Activated T-cell treated with anti-CD3 and anti-CD28 coated beads, Interleukin-2, amount 50 U/mL, for 24 hours (primary cell): ENCODE measurements around the gene JPH4.

Experiments used
- DNase-seq: peaks from one replicate; pipeline ENCODE4 v3.0.0-alpha.2; 2020
- H3K27ac Mint-ChIP-seq: 2 replicates; pipeline ENCODE4 v1.8.0; 2020; ENCODE audit warnings: mild to moderate bottlenecking, mixed read lengths
- H3K27me3 Mint-ChIP-seq: 2 replicates; pipeline ENCODE4 v1.8.0; 2020; ENCODE audit warnings: mixed read lengths
- H3K36me3 Mint-ChIP-seq: 2 replicates; pipeline ENCODE4 v1.8.0; 2020; ENCODE audit warnings: low read depth, mixed read lengths
- H3K4me1 Mint-ChIP-seq: 2 replicates; pipeline ENCODE4 v1.8.0; 2020; ENCODE audit warnings: low read depth, mixed read lengths
- H3K4me3 Mint-ChIP-seq: 2 replicates; pipeline ENCODE4 v1.8.0; 2020; ENCODE audit warnings: mild to moderate bottlenecking, moderate library complexity, mixed read lengths
- H3K9me3 Mint-ChIP-seq: 2 replicates; pipeline ENCODE4 v1.8.0; 2020; ENCODE audit warnings: mixed read lengths

Gene JPH4

DNA sequence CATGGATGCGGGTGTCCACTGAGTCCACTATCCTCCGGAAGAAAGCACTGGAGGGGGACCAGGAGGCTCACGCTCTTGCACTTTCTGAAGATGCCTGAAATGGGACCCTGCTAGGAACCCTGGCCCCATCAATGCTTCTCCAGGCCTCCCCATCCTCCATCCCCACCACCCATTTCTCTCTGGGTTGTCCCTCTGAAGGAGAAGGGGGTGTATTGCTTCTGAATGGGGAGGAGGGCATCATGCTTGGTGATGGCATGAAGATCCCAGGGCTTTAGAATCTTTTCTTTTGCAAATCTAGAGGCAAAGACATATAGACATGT is 681 bp upstream of the JPH4 start:
- no peak overlapping the region for H3K4me3 Mint-ChIP-seq
- H3K4me1 Mint-ChIP-seq: peaks cover 14% of the 10 kb centered on the region
- H3K9me3 Mint-ChIP-seq: no peaks in the 10 kb centered on the region
- H3K27me3 Mint-ChIP-seq: peaks cover 71% of the 10 kb centered on the region
- H3K36me3 Mint-ChIP-seq: no peaks in the 10 kb centered on the region
- no peak overlapping the region for H3K27ac Mint-ChIP-seq
- DNase-seq: no peak

DNA sequence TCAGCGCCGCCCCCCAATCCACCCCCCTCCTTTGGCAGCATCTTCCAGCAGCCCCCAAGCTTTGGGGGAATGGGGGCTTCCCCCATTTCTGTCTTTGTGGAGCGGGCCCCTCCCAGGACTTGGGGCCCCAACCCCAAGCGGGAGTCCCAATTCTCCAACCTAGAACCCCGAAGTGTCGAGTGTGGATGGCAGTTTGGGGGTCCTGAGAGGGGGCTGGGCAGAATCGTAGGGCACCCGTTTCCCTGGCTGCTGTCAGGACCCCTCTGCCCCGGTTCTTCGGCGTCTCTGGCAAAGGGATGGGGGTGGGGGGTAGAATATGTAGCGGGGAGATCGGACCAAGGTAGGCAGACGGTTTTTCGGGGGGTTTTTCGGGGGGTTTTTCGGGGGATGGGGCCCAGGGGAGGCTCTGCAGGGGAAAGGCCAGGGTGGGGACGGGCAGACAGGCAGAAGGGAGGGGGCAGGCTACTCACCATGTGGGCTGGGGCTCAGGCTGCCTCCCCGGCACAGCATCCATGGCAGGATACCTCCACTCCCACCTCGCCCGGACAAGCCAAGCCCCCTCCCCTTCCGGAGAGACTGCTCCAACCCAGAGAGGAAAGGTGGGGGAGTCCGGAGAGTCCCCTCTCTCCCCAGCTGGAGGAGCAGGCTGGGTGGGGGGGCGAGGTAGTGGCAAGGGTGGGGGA is 739 bp downstream of the JPH4 start:
- Mint-ChIP-seq H3K27ac (no peak overlapping the region), H3K27me3 (peaks cover 70% of the 10 kb centered on the region), H3K9me3 (no peaks in the 10 kb centered on the region), H3K4me3 (no peak overlapping the region), H3K36me3 (no peaks in the 10 kb centered on the region), H3K4me1 (peaks cover 14% of the 10 kb centered on the region)
- DNase-seq: no peak

DNA sequence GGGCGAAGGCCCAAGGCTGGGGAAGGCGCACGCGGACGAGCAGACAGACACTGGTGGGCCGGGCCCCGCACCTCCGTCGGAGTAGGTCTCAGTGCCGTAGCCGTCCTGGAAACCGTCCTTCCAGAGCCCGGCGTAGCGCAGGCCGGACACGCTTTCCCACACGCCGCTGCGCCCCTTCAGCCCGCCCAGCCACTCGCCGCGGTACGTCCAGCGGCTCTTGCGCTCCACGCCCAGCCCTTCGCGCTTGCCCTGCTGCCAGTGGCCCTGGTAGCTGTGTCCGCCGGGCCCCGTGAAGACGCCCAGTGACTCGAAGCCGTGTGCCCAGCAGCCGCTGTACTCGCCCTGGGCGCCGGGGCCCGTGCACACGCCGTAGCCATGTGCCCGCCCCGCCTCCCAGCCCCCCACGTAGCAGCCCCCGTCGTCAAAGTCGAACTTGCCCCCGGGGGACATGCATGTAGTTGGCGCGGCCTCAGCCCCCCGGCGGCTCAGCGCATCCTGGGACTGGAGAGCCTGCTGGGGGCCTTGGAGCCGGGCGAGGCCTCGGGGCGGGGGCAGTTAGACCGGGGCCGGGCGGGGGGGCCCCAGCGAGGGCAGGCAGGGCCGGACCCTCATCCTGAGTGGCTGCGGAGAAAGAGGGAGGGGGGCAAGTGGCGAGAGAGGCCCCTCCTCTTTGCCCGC is 1.4 kb downstream of the JPH4 start:
- Mint-ChIP-seq H3K27me3 (peaks cover 68% of the 10 kb centered on the region), H3K27ac (no peak overlapping the region), H3K4me1 (peaks cover 14% of the 10 kb centered on the region), H3K4me3 (peak overlapping the region; percentile 12), H3K36me3 (no peaks in the 10 kb centered on the region), H3K9me3 (no peaks in the 10 kb centered on the region)
- no peak for DNase-seq

DNA sequence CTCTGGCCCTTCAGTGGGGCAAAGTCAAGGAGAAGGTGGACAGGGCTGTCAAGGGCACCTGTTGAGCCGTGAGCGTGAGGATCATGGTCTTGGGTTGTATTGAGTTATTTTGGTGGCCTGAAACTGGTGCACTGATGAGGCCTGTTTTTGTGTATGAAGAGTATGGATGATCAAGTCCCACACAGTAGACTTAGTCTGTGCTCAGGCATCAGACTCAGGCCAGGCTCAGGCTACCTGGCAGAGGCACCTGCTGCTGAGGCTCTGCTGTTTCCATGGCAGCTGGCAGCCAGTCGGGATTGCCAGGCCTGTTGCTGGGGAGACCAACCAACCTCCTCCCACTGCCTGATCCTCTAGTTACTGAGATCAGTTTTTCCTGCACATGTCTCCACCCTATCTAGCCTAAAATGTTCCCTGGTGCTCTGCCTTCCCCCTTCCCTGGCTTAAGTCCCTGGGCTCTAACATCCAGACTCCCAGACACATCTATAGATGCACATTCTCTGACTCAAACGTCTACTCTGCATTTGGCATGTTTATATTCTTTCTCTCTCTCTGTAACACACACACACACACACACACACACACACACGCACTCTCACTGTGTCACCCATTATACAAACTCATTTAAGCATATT is 5.1 kb downstream of the JPH4 start:
- no peak overlapping the region for H3K4me3 Mint-ChIP-seq
- peaks cover 45% of the 10 kb centered on the region for H3K27me3 Mint-ChIP-seq

DNA sequence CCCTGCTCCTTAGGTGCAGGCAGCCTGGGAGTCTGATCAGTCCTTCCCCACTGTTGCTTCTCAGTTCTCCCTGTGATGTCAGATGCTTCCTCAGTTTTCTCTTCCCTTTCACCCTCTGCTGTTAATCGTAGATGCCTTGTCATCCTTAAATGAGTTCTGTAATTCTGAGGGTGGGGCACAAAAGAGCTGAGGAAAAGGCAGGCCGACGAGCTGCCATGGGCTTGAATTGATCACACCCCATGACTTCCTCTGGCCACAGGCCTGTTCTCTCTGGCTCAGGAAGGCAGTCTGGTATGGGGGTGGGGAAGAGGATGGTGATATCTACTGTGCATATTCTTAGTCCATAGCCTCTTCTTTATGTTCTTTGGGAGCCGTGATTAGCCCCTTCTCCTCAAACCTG is 5.8 kb downstream of the JPH4 start:
- Mint-ChIP-seq H3K4me1 (peaks cover 23% of the 10 kb centered on the region), H3K36me3 (no peaks in the 10 kb centered on the region), H3K27ac (no peak overlapping the region)

More for the DNA sequence above, 5.1 kb downstream of the JPH4 start:
- Mint-ChIP-seq H3K36me3 (no peaks in the 10 kb centered on the region), H3K27ac (no peak overlapping the region), H3K4me1 (peaks cover 19% of the 10 kb centered on the region), H3K9me3 (no peaks in the 10 kb centered on the region)
- no peak for DNase-seq

DNA sequence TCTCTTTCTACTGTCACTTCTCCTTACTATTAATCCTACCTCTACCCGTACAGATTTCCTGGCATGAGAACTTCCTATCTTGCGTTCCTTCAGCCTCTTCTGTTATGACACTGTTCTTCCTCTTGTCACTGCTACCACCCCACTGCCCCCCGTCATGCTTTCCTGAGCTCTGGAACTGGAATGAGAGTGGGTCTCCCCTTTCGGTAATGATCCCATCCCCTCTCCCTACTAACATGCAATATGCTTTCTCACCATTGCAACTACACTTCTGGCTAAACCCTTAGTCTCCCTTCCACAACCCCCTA is 6.1 kb downstream of the JPH4 start:
- H3K4me1 Mint-ChIP-seq: peaks cover 26% of the 10 kb centered on the region
- no peak overlapping the region for H3K27ac Mint-ChIP-seq
- no peak overlapping the region for H3K4me3 Mint-ChIP-seq
- DNase-seq: no peak
- no peaks in the 10 kb centered on the region for H3K9me3 Mint-ChIP-seq
- H3K27me3 Mint-ChIP-seq: peaks cover 35% of the 10 kb centered on the region
- H3K36me3 Mint-ChIP-seq: peaks cover 2% of the 10 kb centered on the region

More for the DNA sequence above, 5.8 kb downstream of the JPH4 start:
- no peak for DNase-seq
- no peaks in the 10 kb centered on the region for H3K9me3 Mint-ChIP-seq
- H3K27me3 Mint-ChIP-seq: peaks cover 38% of the 10 kb centered on the region
- H3K4me3 Mint-ChIP-seq: no peak overlapping the region

DNA sequence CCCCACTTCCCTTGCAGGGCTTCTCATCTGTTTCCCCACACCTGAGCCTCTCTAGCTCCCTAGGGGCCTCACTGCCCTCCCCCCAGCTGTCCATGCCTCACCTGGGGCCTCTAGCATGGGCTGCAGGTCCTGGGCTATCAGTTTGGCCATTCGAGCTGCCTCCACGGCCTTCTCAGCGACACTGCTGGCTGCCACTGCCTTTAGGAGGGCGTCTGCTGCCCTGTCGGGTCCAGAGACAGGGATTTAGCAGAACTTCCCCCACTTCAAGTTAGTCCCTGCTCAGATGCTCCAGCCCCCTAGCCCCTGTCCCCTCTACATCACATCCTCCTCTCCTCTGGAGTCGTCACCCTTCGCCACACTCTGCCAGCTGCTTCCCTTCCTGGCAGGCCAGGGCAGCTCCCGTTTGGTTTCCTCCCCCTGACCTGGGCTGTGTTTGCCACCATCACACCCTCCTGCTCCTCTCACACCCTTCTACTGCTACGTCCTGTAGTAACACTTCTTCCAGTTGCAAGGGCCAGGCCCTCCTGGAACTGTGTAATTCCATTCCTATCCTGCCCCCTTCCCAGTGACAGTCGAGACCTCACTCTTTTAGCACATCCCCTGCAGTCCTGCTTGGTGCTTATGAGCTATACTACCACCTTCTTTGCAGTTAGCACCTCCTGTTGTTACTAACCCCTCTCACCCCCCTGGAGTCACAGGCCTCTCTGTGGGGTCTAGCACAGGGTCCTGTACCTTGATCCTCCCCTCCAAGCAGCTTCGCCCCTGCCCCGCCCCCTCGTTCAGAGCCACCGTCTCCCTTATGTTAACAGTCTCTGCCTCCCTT is 6.7 kb downstream of the JPH4 start:
- H3K27ac Mint-ChIP-seq: no peak overlapping the region
- no peaks in the 10 kb centered on the region for H3K9me3 Mint-ChIP-seq
- DNase-seq: no peak
- H3K4me3 Mint-ChIP-seq: no peak overlapping the region
- H3K36me3 Mint-ChIP-seq: peaks cover 8% of the 10 kb centered on the region
- peaks cover 32% of the 10 kb centered on the region for H3K27me3 Mint-ChIP-seq
- H3K4me1 Mint-ChIP-seq: peaks cover 23% of the 10 kb centered on the region

DNA sequence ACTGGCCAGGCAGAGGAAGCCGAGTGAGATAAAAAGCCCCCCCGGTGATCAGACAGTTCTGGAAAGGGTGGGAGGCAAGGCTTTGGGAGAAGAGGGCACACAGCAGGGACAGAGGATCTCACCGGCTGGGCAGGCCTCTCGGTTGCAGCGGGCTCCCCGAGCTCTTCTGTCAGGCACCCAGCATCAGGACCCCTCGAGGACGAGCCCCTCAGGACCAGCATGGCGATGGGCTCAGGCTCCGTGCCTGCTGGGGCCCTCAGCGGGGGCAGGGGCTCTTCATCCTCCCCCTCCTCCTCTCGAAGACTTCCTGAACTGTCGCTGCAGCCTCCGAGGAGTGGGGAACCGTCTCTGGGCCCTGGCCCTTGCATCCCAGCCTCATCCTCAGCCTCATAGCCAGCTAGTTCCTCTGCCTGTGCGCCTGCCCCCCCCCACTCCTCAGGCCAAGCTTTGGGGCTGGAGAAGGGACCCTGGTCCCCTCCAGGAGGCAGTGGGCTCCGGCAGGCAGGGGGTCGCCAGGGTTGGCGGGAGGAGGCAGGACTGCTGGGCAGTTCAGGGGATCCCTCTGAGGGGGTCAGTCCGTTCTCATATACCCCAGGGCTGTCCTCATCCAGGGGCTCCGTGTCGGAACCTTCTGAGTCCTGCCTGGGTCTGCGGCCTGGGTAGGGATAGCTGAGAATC is 7.6 kb downstream of the JPH4 start:
- H3K4me1 Mint-ChIP-seq: peaks cover 24% of the 10 kb centered on the region
- no peak overlapping the region for H3K27ac Mint-ChIP-seq
- peak; percentile 25 for DNase-seq
- peaks cover 24% of the 10 kb centered on the region for H3K27me3 Mint-ChIP-seq
- no peak overlapping the region for H3K4me3 Mint-ChIP-seq
- no peaks in the 10 kb centered on the region for H3K9me3 Mint-ChIP-seq
- H3K36me3 Mint-ChIP-seq: peaks cover 17% of the 10 kb centered on the region

DNA sequence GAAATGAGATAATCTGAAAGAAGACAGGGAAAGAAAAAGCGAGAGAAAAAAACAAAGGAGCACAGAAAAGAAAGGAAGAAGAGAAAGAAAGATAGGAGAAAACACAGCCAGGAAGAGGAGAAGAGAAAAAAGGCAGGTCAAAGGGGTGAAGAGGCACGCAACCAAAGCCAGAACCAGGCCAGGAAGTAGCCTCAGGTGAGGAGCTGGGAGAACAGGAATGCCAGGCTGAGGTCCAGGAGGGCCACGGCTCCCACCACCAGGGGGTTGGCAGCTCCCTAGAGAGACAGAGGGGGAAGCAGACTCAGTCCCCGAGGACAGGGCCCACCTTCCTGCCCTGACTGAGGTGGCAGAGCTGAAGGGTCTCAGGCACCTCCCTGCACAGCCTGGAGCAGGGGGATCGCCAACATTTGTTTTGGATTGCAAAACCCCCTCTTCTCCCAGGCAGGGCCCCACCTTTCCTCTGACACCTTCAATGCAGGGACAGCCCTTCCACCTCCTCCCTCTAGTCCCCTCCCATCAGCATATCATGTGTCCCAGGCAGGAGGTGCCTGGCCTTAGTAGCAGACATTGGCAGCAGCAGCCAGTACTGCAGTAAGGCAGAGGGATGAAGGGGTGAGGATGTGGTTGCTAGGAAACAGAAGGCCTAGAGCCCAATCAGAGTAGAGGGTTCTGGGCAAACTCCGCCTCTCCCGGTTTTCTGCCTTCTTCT is 9.0 kb downstream of the JPH4 start:
- DNase-seq: no peak
- H3K4me3 Mint-ChIP-seq: no peak overlapping the region
- H3K36me3 Mint-ChIP-seq: peaks cover 30% of the 10 kb centered on the region
- H3K9me3 Mint-ChIP-seq: no peaks in the 10 kb centered on the region
- peak overlapping the region; percentile 7 for H3K27ac Mint-ChIP-seq
- H3K4me1 Mint-ChIP-seq: peaks cover 24% of the 10 kb centered on the region
- peaks cover 14% of the 10 kb centered on the region for H3K27me3 Mint-ChIP-seq

DNA sequence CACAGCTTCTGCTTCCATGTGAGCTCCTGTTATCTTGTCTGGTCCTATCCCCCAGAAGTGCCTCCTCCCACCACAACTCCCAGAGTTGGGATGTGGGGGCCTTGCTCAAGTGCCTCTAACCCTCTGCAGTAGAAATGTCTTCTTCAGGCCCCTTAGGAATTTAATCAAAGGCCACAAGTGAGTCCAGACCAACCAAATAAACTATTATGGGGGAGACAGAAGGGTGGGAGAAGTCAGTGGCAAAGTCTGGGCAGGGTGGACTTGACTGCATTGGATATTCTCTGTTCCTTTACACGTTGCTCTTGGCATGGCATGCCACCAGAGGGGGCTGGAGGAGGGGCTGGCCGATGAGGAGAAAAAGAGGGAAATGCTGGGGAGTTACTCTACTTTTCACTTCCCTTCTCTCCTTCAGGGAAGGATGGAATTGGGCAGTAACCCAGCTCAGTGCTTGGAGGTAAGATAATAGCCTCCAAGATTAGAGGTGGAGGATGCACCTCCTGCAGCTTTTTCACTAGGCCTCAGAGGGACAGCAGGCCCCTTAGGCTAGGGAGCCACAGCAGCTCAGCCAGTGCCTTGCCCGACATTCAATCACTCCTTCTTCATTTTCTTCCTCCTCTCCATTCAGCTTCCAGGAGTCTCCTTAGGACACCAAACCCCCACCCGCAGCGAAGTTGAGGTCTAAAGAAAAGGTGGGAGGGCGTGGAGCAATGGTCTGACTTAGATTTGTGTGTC is 9.8 kb downstream of the JPH4 start:
- Mint-ChIP-seq H3K27me3 (peaks cover 12% of the 10 kb centered on the region), H3K36me3 (peaks cover 39% of the 10 kb centered on the region), H3K27ac (peak overlapping the region; percentile 98), H3K9me3 (no peaks in the 10 kb centered on the region), H3K4me1 (peaks cover 24% of the 10 kb centered on the region), H3K4me3 (peak overlapping the region; percentile 96)
- DNase-seq: no peak

DNA sequence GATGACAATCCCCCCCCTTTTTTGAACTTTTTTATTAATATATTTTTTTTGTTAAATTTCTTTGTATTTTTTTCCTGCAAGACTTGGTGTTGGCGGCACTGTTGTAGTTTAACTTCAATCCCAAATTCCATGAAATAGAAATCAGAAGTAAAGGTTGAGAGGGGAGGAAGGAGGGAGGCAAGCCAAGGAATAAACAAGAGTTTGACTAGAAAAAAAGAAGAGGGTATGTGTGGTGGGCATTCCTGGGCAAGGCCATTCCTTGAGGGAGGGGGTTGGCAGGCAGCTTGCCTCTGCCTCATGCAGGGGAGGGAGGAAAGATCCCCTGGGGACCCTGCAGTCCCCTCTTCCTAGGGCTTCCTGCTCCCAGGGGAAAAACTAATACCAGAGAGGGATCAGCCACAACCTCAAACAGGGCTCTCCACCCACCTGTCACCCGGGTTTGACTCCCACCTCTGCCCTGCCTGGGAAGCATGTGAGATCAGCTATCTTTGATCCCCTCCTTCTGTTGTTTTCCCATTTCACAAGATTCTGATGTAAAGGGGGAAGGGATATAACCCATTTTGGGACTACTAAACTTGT is 10.5 kb downstream of the JPH4 start:
- peak overlapping the region; percentile 96 for H3K4me3 Mint-ChIP-seq
- no peaks in the 10 kb centered on the region for H3K9me3 Mint-ChIP-seq
- no peak for DNase-seq
- H3K27ac Mint-ChIP-seq: peak overlapping the region; percentile 98
- H3K27me3 Mint-ChIP-seq: peaks cover 6% of the 10 kb centered on the region
- peaks cover 24% of the 10 kb centered on the region for H3K4me1 Mint-ChIP-seq
- peaks cover 45% of the 10 kb centered on the region for H3K36me3 Mint-ChIP-seq

DNA sequence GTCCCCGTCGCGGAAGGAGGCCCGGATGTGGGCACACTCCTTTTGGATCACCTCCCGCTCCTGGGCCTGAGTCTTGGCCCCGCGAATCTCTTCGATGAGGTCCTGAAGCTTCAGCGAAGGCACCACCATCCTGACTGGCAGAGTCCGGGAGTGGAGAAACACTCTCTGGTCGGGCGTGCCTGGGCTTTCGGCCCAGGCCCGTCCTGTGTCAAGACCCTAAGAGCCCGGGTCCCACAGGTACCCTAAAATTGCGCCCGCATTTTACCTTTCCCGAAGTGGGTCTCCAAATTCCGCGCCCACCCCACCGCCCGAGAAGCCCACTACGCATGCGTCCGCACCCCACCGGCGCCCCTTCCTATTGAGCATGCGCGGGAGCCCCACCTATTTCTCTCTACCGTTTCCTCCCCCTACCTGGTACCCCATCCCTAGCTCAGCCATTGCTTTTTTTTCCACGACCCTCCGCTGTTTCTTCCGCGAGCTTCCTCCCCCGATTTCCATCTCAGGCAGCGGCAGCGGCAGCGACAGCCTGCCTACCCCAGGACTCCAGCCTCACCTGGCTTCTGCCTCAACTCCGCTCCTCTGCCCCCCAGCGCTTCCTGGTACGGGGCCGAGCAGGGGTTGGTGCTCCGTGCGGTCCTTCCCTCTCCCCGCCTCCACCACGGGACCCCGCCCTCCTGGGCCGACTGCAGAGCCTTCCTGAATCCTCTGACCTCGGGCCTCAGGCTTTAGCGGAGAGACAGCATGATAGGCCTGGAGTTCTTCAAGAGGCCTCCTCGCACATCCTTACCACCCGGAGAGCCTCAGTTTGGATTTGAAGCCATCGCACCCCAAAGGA is 11.2 kb downstream of the JPH4 start, which contains the start of gene AP1G2:
Gene AP1G2 (minus strand): TSS at position 606 of the 835 bp plus-strand sequence. CDS start 477 bp downstream, at position 129.
- H3K9me3 Mint-ChIP-seq: no peaks in the 10 kb centered on the region
- DNase-seq: peak; percentile 93
- peak within 1 kb of the TSS; percentile 96 for H3K4me3 Mint-ChIP-seq
- peaks cover 52% of the 10 kb centered on the region for H3K36me3 Mint-ChIP-seq
- H3K4me1 Mint-ChIP-seq: peaks cover 28% of the 10 kb centered on the region
- peak within 1 kb of the TSS; percentile 98 for H3K27ac Mint-ChIP-seq
- peaks cover 1% of the 10 kb centered on the region for H3K27me3 Mint-ChIP-seq
